Measurements from ENCODE around the gene PHC3. TPM values are rescaled to one million over a fixed set of nuclear protein-coding genes. Genes with fewer than 3 reads are reported as not detected.
"Not testable (repeated sequence)": the region's sequence is repeated elsewhere in the genome, so short reads cannot be mapped to it uniquely, and the experiment has no call there.

The PHC3 gene, protein sequence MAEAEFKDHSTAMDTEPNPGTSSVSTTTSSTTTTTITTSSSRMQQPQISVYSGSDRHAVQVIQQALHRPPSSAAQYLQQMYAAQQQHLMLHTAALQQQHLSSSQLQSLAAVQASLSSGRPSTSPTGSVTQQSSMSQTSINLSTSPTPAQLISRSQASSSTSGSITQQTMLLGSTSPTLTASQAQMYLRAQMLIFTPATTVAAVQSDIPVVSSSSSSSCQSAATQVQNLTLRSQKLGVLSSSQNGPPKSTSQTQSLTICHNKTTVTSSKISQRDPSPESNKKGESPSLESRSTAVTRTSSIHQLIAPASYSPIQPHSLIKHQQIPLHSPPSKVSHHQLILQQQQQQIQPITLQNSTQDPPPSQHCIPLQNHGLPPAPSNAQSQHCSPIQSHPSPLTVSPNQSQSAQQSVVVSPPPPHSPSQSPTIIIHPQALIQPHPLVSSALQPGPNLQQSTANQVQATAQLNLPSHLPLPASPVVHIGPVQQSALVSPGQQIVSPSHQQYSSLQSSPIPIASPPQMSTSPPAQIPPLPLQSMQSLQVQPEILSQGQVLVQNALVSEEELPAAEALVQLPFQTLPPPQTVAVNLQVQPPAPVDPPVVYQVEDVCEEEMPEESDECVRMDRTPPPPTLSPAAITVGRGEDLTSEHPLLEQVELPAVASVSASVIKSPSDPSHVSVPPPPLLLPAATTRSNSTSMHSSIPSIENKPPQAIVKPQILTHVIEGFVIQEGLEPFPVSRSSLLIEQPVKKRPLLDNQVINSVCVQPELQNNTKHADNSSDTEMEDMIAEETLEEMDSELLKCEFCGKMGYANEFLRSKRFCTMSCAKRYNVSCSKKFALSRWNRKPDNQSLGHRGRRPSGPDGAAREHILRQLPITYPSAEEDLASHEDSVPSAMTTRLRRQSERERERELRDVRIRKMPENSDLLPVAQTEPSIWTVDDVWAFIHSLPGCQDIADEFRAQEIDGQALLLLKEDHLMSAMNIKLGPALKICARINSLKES
- polyA plus RNA-seq (ENCODE audit: insufficient read length in 3 of 3): 10 to 100 TPM; 24.9 to 27.2 (median 26.6) TPM

DNA sequence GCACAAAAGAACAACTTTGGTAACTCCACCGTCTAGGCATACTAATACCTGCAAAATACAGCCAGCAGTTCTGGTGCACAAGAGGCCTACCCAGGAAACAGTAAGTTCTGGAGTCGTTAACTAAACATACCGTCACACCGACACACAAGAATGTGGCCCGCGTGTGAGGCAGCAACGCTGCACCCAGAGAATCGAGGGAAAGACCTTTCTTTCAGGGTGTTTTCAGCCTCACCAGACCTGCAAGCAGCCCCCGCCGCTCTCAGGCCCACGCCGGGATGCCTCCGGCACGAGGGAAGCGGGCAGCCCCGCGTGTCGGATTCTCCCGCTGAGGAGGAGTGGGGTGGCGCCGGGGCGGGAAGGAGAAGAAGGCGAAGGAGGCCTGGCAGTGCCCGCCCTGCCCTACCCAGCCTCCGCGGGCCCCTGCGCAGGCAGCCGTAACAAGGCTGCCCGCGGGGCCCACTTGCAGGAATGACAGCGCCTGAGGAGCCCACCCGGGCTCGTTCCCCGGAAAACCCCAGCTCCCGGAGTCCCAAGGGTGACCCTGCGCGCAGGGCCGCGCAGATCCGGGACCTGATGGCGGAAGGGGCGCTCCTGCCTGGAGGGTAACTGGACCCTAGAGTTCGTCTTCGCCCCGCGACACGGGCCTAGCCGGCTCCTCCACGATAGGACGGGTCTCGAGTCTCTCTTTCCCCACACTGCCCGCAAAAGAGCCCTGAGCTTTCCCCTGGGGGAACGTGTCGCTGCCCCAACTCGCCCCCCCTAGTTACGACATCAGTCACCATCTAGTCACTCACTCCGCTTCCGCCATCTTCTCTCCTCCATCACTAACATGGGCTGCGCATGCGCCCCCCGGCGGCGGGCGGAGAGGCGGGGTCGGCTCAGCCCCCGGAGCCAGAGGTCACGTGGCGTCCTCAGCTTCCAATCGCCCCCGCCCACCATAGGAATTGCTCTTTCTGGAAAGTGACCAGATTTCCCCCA lies at the start of gene PHC3:
PHC3 (minus strand) TSS at position 826 of the 978 bp plus-strand sequence; CDS start at position 808, 18 bp downstream.
- peak; percentile 83 for DNase-seq (ENCODE audit: low read depth in 3 of 3, low spot score in 2 of 3)

DNA sequence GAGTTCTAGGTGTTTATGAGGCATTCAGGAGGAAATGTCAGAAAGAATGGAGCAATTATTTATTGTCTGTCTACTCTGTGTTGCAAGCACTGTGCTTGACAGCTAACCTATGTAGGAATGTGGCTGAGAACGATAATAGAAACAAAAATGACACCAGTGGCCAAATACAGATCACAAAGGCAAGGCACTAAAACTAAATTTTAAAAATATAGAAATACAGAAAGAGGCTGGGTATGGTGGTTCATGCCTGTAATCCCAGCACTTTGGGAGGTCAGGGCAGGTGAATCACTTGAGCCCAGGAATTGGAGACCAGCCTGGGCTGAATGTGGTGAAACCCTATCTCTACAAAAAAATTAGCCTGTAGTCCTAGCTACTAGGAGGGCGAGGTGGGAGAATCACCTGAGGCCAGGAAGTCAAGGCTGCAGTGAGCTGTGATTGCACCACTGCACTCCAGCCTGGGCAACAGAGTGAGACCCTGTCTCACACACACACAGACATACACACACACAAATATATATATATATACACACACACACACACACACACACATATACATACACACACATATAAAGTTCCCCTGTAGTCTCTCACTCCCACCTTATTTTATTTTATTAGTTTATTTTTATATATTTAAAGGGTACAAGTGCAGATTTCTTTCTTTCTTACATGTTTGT lies 46.7 kb upstream of the PHC3 start:
- no peak for DNase-seq (ENCODE audit: low read depth in 3 of 3, low spot score in 2 of 3)

GRCh38 chr3:170226426-170226960 lies 45.0 kb upstream of the PHC3 start:
- no peak for DNase-seq (ENCODE audit: low read depth in 3 of 3, low spot score in 2 of 3)

DNA sequence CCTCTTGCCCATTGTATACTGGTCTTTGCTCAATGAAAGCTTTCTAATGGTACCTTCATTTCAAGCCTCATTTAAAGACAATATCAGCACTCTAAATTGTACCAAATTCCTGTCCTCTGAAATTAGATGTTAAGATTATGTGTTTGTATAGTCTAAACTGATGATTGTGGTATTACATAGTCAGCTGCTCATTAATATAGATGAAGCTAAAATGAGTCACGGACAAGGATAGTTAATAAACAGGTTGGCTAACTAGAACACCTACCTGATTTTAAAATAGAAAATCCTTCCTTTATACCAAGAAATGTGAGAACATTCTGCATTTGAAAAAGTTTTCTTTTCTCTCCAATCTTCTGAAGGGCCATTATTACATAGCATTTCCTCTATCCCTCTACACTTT lies 43.6 kb upstream of the PHC3 start:
- DNase-seq (ENCODE audit: low read depth in 3 of 3, low spot score in 2 of 3): no peak

DNA sequence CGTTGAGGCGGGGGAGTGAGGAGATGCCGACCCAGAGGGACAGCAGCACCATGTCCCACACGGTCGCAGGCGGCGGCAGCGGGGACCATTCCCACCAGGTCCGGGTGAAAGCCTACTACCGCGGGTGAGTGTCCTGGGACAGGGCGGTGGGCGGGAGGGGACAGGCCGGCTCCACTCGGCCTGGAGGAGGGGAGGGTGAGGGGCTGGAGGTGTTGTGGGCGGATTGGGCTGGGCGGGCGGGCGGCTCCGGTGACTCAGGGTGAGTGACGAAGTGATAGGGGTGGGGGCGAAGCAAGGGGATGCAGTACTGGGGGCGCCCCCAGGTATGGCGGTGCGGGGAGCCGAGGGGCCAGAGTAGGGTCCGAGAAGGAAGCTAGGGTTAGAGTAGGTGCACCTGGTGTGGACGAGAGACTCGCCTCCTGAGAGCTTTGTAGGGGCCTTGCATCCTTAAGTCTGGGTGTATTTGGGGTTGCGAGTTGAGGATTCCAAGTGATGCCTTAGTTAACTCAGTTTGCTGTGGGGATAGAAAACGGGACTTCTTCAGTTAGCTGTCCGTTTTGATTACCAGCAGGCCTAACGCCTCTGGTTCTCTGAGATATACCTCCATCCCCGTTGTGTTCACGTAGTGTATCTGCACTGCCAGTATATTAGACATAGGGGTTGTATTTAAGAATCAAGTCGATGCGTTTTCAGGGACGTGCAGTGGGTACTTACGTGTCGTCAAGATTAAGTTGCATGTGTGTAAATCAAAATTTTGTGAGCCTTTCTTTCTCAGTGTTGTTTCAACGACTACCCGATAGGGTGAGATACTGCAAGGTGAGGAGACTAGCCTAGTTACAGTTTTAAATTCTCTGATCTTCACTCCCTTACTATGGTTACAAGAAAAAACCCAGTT lies 41.4 kb upstream of the PHC3 start:
- peak in 2 of 3 donors; percentile 33 to 36 for DNase-seq (ENCODE audit: low read depth in 3 of 3, low spot score in 2 of 3)

GRCh38 chr3:170221924-170222646 lies 40.6 kb upstream of the PHC3 start, which contains the start of gene PRKCI:
TSS of gene PRKCI (plus strand) at chr3:170222424. CDS start at chr3:170222670, 246 bp downstream.
- peak; percentile 95 to 99 (median 96) for DNase-seq (ENCODE audit: low read depth in 3 of 3, low spot score in 2 of 3)

DNA sequence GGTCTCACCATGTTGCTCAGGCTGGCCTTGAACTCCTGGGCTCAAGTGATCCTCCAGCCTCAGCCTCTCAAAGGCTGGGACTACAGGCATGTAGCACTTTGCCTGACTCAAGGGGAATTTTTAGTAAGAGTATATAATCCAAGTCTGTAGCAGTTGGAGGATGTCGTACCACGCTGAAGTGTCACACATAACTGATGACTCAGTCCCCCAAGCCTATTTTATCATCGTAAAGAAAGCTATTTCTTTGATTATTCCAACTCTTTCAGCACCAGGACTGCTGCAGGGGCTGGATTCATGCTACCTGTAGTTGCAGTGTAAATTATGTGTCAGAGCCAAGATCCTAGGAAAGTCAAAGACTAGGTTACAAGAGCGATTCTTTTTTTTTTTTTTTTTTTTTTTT lies 39.3 kb upstream of the PHC3 start:
- no peak for DNase-seq (ENCODE audit: low read depth in 3 of 3, low spot score in 2 of 3)

- DNase-seq (ENCODE audit: low read depth in 3 of 3, low spot score in 2 of 3): no peak
These were observed 38.3 kb upstream of the PHC3 start for GRCh38 chr3:170219850-170220249.

DNA sequence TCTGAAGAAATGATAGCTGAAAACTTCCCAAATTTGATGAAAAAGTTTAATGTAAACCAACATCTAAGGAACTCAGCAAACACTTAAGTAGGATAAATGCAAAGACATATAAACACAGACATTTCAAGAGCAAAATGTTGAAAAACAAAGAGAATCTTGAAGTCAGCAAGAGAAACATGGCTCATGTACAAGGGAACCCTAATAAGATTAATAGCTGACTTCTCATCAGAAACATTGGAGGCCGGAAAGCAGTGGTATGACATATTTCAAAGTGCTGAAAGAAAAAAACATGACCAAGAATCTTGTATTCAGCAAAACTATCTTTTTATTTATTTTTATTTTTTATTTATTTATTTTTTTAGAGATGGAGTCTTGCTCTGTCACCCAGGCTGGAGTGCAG lies 30.1 kb upstream of the PHC3 start:
- DNase-seq (ENCODE audit: low read depth in 3 of 3, low spot score in 2 of 3): no peak

- DNase-seq (ENCODE audit: low read depth in 3 of 3, low spot score in 2 of 3): no peak
These were observed 26.2 kb upstream of the PHC3 start for GRCh38 chr3:170207717-170208116.

DNA sequence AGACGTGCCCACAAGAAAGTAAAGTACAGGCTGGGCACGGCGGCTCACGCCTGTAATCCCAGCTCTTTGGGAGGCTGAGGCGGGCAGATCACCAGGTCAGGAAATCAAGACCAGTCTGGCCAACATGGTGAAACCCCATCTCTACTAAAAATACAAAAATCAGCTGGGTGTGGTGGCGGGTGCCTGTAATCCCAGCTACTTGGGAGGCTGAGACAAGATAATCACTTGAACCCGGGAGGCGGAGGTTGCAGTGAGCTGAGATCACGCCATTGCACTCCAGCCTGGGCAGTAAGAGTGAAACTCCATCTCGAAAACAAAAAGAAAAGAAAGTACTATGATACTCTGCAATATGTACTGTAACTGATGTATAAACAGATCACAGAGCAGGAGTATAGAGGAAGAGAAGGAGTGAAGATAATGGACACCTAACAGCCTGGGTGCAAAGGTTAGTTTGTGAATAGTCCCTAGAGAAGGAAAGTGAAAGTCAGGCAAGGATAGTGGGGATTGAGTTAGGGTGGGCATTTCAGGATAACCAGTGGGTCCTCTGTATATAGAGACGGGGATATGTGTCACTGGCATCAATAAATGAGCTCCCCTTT lies 24.7 kb upstream of the PHC3 start:
- DNase-seq (ENCODE audit: low read depth in 3 of 3, low spot score in 2 of 3): not testable (repeated sequence)

GRCh38 chr3:170205302-170205701 lies 23.8 kb upstream of the PHC3 start:
- no peak for DNase-seq (ENCODE audit: low read depth in 3 of 3, low spot score in 2 of 3)

GRCh38 chr3:170204509-170204908 lies 23.0 kb upstream of the PHC3 start:
- DNase-seq (ENCODE audit: low read depth in 3 of 3, low spot score in 2 of 3): no peak

DNA sequence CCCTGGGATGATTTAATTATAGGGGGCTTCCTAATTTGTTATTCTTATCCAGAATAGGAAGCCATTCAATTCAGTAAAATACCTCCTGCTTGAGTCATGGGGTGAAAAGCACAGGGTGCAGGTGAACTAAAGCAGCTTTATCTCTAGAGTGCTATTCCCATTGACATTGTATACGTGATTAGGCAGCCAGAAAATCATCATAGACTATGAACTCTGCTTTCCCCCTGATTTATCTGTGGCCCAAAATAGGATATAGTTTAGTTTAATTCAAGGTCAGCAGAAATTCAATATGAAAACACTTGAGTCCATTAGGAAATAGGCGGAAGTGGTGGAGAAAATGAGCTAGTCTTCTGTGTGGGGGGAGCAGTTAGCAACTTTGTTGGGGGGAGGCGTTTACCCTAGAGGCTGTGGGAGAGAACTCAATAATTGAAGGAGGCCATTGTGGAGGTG lies 22.5 kb upstream of the PHC3 start:
- no peak for DNase-seq (ENCODE audit: low read depth in 3 of 3, low spot score in 2 of 3)

GRCh38 chr3:170203457-170203856 lies 21.9 kb upstream of the PHC3 start:
- DNase-seq (ENCODE audit: low read depth in 3 of 3, low spot score in 2 of 3): no peak

GRCh38 chr3:170201527-170201926 lies 20.0 kb upstream of the PHC3 start:
- no peak for DNase-seq (ENCODE audit: low read depth in 3 of 3, low spot score in 2 of 3)

DNA sequence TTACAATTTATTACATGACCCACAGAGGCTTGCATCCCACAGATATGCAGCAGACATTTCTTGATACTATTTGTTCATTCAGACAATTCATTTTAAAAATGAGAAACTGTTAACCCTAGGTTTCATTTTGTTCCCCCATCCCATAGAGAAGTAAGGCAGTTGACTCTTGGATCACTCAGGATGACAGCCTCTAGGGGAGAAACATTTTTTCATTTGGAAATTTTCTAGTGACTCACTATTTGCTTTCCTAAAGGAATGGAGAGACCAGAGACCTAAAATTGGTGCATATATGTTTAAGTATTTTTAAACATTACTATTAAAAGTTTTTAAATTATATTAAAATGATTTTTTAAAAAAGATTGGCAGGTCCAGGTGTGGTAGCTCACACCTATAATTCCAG lies 19.5 kb upstream of the PHC3 start:
- DNase-seq (ENCODE audit: low read depth in 3 of 3, low spot score in 2 of 3): no peak

All from right renal cortex interstitium (tissue), 3 donors.